ENCODE measurements around the gene AFF1.

Gene AFF1

GRCh38 chr4:87049508-87049907 lies 114.7 kb downstream of the AFF1 start:
- POLR2A ChIA-PET, result no interaction called here
- no peak overlapping the region for H3K4me3 ChIP-seq (ENCODE audit: low read depth, low read length)
- CTCF ChIA-PET, result no interaction called here
- DNase-seq (ENCODE audit: low read depth, low spot score), result no peak
- no peak for TF ChIP-seq CTCF (IDR thresholded peaks at IDR 0.05; ENCODE audit: insufficient read depth, low read length, missing control alignments)

- POLR2A ChIA-PET, result no interaction called here
- no peak overlapping the region for H3K4me3 ChIP-seq (ENCODE audit: low read depth, low read length)
- CTCF ChIA-PET, result no interaction called here
- no peak for TF ChIP-seq CTCF (IDR thresholded peaks at IDR 0.05; ENCODE audit: insufficient read depth, low read length, missing control alignments)
- no peak for DNase-seq (ENCODE audit: low read depth, low spot score)
These were observed 115.8 kb downstream of the AFF1 start for GRCh38 chr4:87050596-87050995.

- DNase-seq (ENCODE audit: low read depth, low spot score), result no peak
- ChIA-PET CTCF (no interaction called here), POLR2A (no interaction called here)
- TF ChIP-seq CTCF (IDR thresholded peaks at IDR 0.05; ENCODE audit: insufficient read depth, low read length, missing control alignments), result no peak
- H3K4me3 ChIP-seq (ENCODE audit: low read depth, low read length), result no peak overlapping the region
These were observed 116.4 kb downstream of the AFF1 start for GRCh38 chr4:87051121-87051713.

GRCh38 chr4:87052615-87053014 lies 117.8 kb downstream of the AFF1 start:
- ChIA-PET CTCF (interaction anchor here (1.7 kb wide), 1 partner anchor 39 kb away, joined by 4 read pairs; no protein-coding TSS in a partner anchor), POLR2A (no interaction called here)
- TF ChIP-seq CTCF (IDR thresholded peaks at IDR 0.05; ENCODE audit: insufficient read depth, low read length, missing control alignments), result no peak
- no peak overlapping the region for H3K4me3 ChIP-seq (ENCODE audit: low read depth, low read length)
- no peak for DNase-seq (ENCODE audit: low read depth, low spot score)

- no peak for TF ChIP-seq CTCF (IDR thresholded peaks at IDR 0.05; ENCODE audit: insufficient read depth, low read length, missing control alignments)
- ChIA-PET CTCF (interaction anchor here (1.4 to 1.7 kb wide), 2 partner anchors 14 to 38 kb away, joined by 4 to 5 read pairs; no protein-coding TSS in a partner anchor), POLR2A (interaction anchor here (1.5 kb wide), 1 partner anchor 47 kb away, joined by 3 read pairs; no protein-coding TSS in a partner anchor)
- DNase-seq (ENCODE audit: low read depth, low spot score), result no peak
- H3K4me3 ChIP-seq (ENCODE audit: low read depth, low read length), result no peak overlapping the region
These were observed 118.4 kb downstream of the AFF1 start for GRCh38 chr4:87053176-87053658.

- POLR2A ChIA-PET, result interaction anchor here (0.6 to 1.5 kb wide), 3 partner anchors 11 to 119 kb away, joined by 3 to 5 read pairs (median 3); partner anchors contain the start of gene AFF1
- no peak for DNase-seq (ENCODE audit: low read depth, low spot score)
These were observed 119.3 kb downstream of the AFF1 start for GRCh38 chr4:87053802-87054767.

More at GRCh38 chr4:87053802-87054767, 119.3 kb downstream of the AFF1 start:
- CTCF ChIA-PET, result interaction anchor here (0.8 to 2.0 kb wide), 5 partner anchors 13 to 43 kb away, joined by 3 to 7 read pairs (median 4); no protein-coding TSS in a partner anchor
- no peak for TF ChIP-seq CTCF (IDR thresholded peaks at IDR 0.05; ENCODE audit: insufficient read depth, low read length, missing control alignments)
- no peak overlapping the region for H3K4me3 ChIP-seq (ENCODE audit: low read depth, low read length)
